GM23338 (cell line): Measurements from ENCODE around the gene CASQ1. TPM values are rescaled to one million over a fixed set of nuclear protein-coding genes. Genes with fewer than 3 reads are reported as not detected.

Source experiments
- ATAC-seq: fragments of 200-7000 bp; cut with Tn5 transposase; 3 replicates; pipeline ENCODE4 v1.9.1; 2020
- DNase-seq: peaks from one replicate; pipeline ENCODE4 v3.0.0-alpha.2; 2015; ENCODE audit warnings: low spot score
- H2AFZ ChIP-seq: fragments of 200-600 bp; sonication (generic); 2 replicates; pipeline ENCODE4 v1.8.0; 2016; ENCODE audit warnings: antibody characterized with exemption, mild to moderate bottlenecking, moderate library complexity
- H3F3A ChIP-seq: fragments of 200-600 bp; sonication (generic); replicated peaks from 2 replicates; pipeline ENCODE4 v1.8.0; 2017; ENCODE audit warnings: antibody characterized with exemption, mixed run types, low read depth
- H3K27ac ChIP-seq: fragments of 200-600 bp; sonication (generic); 2 replicates; pipeline ENCODE4 v1.6.1; 2016; ENCODE audit warnings: low read depth
- H3K27me3 ChIP-seq: fragments of 200-600 bp; sonication (generic); 2 replicates; pipeline ENCODE4 v1.8.0; 2016; ENCODE audit warnings: mild to moderate bottlenecking, mixed run types, moderate library complexity; ENCODE audit not compliant: insufficient read depth
- H3K36me3 ChIP-seq: fragments of 200-600 bp; sonication (generic); 2 replicates; pipeline ENCODE4 v1.8.0; 2016; ENCODE audit warnings: mild to moderate bottlenecking; ENCODE audit not compliant: insufficient read depth
- H3K4me1 ChIP-seq: fragments of 200-600 bp; sonication (generic); 2 replicates; pipeline ENCODE4 v1.8.0; 2016; ENCODE audit warnings: mild to moderate bottlenecking, moderate library complexity; ENCODE audit not compliant: insufficient read depth
- H3K4me2 ChIP-seq: fragments of 200-600 bp; sonication (generic); 2 replicates; pipeline ENCODE4 v1.7.1; 2017; ENCODE audit warnings: mixed run types
- H3K4me3 ChIP-seq: fragments of 200-600 bp; sonication (generic); 2 replicates; pipeline ENCODE4 v1.6.1; 2016; ENCODE audit warnings: mixed run types
- H3K79me2 ChIP-seq: fragments of 200-600 bp; sonication (generic); replicated peaks from 2 replicates; pipeline ENCODE4 v1.8.0; 2017; ENCODE audit warnings: mild to moderate bottlenecking; ENCODE audit not compliant: insufficient read depth
- H3K9me2 ChIP-seq: fragments of 200-600 bp; sonication (generic); 2 replicates; pipeline ENCODE4 v1.8.0; 2017; ENCODE audit not compliant: insufficient read depth
- H4K20me1 ChIP-seq: fragments of 200-600 bp; sonication (generic); replicated peaks from 2 replicates; pipeline ENCODE4 v1.8.0; 2017; ENCODE audit warnings: mild to moderate bottlenecking; ENCODE audit not compliant: insufficient read depth
- H3K27ac Mint-ChIP-seq: 2 replicates; pipeline ENCODE4 v1.8.0; 2020; ENCODE audit warnings: inconsistent platforms, mild to moderate bottlenecking, moderate library complexity, mixed read lengths
- H3K27me3 Mint-ChIP-seq: 3 replicates; pipeline ENCODE4 v1.8.0; 2022; ENCODE audit warnings: low read depth, mild to moderate bottlenecking, moderate library complexity, mixed read lengths, inconsistent platforms; ENCODE audit not compliant: insufficient read depth, poor library complexity
- H3K36me3 Mint-ChIP-seq: 3 replicates; pipeline ENCODE4 v1.8.0; 2021; ENCODE audit warnings: low read depth, mild to moderate bottlenecking, inconsistent platforms, moderate library complexity, mixed read lengths
- H3K4me1 Mint-ChIP-seq: 3 replicates; pipeline ENCODE4 v1.8.0; 2020; ENCODE audit warnings: mild to moderate bottlenecking, inconsistent platforms, mixed read lengths
- H3K4me3 Mint-ChIP-seq: 3 replicates; pipeline ENCODE4 v1.8.0; 2021; ENCODE audit warnings: moderate library complexity, mild to moderate bottlenecking, inconsistent platforms, mixed read lengths
- H3K9me3 Mint-ChIP-seq: 3 replicates; pipeline ENCODE4 v1.8.0; 2020; ENCODE audit warnings: moderate library complexity, mild to moderate bottlenecking, inconsistent platforms, mixed read lengths
- CREB1 ChIP-seq: fragments of 250-450 bp; sonication (Bioruptor Pico); IDR thresholded peaks from 2 replicates; pipeline ENCODE4 v1.5.0; 2020; ENCODE audit warnings: low read depth, mild to moderate bottlenecking, moderate library complexity
- EZH2 ChIP-seq: fragments of 200-600 bp; sonication (generic); IDR thresholded peaks from one replicate; pipeline ENCODE4 v1.8.0; 2017; ENCODE audit warnings: antibody characterized with exemption, mild to moderate bottlenecking, low read depth; ENCODE audit not compliant: unreplicated experiment
- EZH2phosphoT487 ChIP-seq: fragments of 200-600 bp; sonication (generic); IDR thresholded peaks from one replicate; pipeline ENCODE4 v1.8.1; 2018; ENCODE audit warnings: antibody characterized with exemption; ENCODE audit not compliant: unreplicated experiment
- NANOG ChIP-seq: IDR thresholded peaks from 2 replicates; pipeline ENCODE4 v1.6.1; 2016; ENCODE audit warnings: antibody characterized with exemption, borderline replicate concordance
- POLR2AphosphoS5 ChIP-seq: IDR thresholded peaks from 2 replicates; pipeline ENCODE4 v1.6.1; 2016; ENCODE audit warnings: antibody characterized with exemption, low read depth
- STAT1 ChIP-seq: IDR thresholded peaks from one replicate; pipeline ENCODE4 v1.6.1; 2016; ENCODE audit warnings: antibody characterized with exemption; ENCODE audit not compliant: unreplicated experiment
- ZNF114 ChIP-seq: fragments of 250-450 bp; sonication (Bioruptor Pico); IDR thresholded peaks from 2 replicates; pipeline ENCODE4 v1.5.0; 2020; ENCODE audit warnings: mild to moderate bottlenecking, moderate library complexity
- ZNF331 ChIP-seq: fragments of 250-450 bp; sonication (Bioruptor Pico); IDR thresholded peaks from 2 replicates; pipeline ENCODE4 v1.5.0; 2020; ENCODE audit warnings: low read depth, mild to moderate bottlenecking, moderate library complexity
- polyA plus RNA-seq: library from polyadenylated mRNA; unstranded; fragments of >200 nt; fragmentation: Nextera tagmentation; extraction: Ambion mirVana; gene quantifications from 2 replicates; pipeline ENCODE4 v1.2.1, GENCODE V29; 2016
- total RNA-seq: library from RNA; depleted of rRNA; stranded (reverse); fragments of >200 nt; shearing (Covaris generic); gene quantifications from 2 replicates; pipeline ENCODE4 v1.2.3, GENCODE V29; 2014
- TF ChIP-seq, protein P1 (sequence below): IDR thresholded peaks from 2 replicates; pipeline ENCODE4 v1.6.1; 2016; ENCODE audit warnings: antibody characterized with exemption
- TF ChIP-seq, protein P2 (sequence below), 2 experiments: fragments of 200-600 bp in 1 of 2; sonication (generic) in 1 of 2; conservative IDR thresholded peaks; 2 replicates each; pipeline versions ENCODE4 v1.5.1 to v1.6.1; 2016 to 2017; ENCODE audit warnings: antibody characterized with exemption in 2 of 2, low read depth in 2 of 2, mild to moderate bottlenecking in 2 of 2, moderate library complexity in 1 of 2
- TF ChIP-seq, protein P3 (sequence below): fragments of 250-450 bp; sonication (Bioruptor Pico); IDR thresholded peaks from 2 replicates; pipeline ENCODE4 v1.5.0; 2020; ENCODE audit warnings: mild to moderate bottlenecking, moderate library complexity

CASQ1 gene
- total and polyA plus RNA-seq, 2 experiments from 2014 or later, result 1.1 to 2.8 TPM

DNA sequence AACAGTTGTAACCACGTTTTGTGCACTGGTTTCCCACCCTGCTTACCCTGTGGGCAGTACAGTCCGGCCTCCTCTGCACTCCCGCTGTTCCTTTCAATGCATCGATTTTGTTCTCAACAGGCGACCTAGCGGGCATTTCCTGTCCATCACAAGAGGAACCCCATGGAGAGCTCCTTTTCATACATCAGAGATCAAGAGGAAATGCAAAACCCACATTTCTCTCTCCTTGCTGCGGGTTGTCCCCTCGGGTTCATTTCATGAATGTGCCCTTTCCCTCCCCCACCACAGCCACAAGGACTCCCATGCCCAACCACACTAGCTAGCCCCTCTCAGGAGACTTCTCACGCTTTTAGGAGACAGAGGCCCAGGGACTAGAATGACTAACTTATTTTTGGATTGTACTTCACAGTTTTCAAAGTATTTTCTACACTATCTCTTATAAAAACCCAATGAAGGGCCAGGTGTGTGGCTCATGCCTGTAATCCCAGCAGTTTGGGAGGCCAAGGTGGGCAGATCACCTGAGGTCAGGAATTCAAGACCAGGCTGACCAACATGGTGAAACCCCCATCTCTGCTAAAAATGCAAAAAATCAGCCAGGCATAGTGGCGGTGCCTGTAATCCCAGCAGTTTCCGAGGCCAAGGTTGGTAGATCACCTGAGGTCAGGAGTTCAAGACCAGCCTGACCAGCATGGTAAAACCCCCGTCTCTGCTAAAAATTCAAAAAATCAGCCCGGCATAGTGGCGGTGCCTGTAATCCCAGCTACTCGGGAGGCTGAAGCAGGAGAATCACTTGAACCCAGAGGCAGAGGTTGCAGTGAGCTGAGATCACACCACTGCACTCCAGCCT lies 20.6 kb upstream of the CASQ1 start:
- H3K27ac Mint-ChIP-seq, result peak overlapping the region; percentile 95
- H3K4me3 Mint-ChIP-seq, result peak overlapping the region; percentile 60

More for the DNA sequence above, 20.6 kb upstream of the CASQ1 start:
- peak overlapping the region; percentile 56 for H3K4me2 ChIP-seq
- DNase-seq, result peak; percentile 96
- Mint-ChIP-seq H3K27me3 (peaks cover 26% of the 10 kb centered on the region), H3K36me3 (no peaks in the 10 kb centered on the region; the same call in 2 of the 3 replicates), H3K4me1 (peaks cover 61% of the 10 kb centered on the region), H3K9me3 (no peaks in the 10 kb centered on the region; the same call in 1 of the 3 replicates)
- H3F3A ChIP-seq, result peaks cover 20% of the 10 kb centered on the region
- no peak overlapping the region for H2AFZ ChIP-seq
- TF ChIP-seq NANOG (peak; percentile 99), ZNF114 (CRISPR knock-in tag) (no peak), CREB1 (CRISPR knock-in tag) (peak; percentile 68), POLR2AphosphoS5 (peak; percentile 45; the same call in 1 of the 2 replicates), STAT1 (no peak), EZH2 (no peak), EZH2phosphoT487 (no peak), ZNF331 (CRISPR knock-in tag) (no peak)
- TF ChIP-seq, protein P1, sequence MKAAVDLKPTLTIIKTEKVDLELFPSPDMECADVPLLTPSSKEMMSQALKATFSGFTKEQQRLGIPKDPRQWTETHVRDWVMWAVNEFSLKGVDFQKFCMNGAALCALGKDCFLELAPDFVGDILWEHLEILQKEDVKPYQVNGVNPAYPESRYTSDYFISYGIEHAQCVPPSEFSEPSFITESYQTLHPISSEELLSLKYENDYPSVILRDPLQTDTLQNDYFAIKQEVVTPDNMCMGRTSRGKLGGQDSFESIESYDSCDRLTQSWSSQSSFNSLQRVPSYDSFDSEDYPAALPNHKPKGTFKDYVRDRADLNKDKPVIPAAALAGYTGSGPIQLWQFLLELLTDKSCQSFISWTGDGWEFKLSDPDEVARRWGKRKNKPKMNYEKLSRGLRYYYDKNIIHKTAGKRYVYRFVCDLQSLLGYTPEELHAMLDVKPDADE, result peak; percentile 95
- TF ChIP-seq, protein P2, sequence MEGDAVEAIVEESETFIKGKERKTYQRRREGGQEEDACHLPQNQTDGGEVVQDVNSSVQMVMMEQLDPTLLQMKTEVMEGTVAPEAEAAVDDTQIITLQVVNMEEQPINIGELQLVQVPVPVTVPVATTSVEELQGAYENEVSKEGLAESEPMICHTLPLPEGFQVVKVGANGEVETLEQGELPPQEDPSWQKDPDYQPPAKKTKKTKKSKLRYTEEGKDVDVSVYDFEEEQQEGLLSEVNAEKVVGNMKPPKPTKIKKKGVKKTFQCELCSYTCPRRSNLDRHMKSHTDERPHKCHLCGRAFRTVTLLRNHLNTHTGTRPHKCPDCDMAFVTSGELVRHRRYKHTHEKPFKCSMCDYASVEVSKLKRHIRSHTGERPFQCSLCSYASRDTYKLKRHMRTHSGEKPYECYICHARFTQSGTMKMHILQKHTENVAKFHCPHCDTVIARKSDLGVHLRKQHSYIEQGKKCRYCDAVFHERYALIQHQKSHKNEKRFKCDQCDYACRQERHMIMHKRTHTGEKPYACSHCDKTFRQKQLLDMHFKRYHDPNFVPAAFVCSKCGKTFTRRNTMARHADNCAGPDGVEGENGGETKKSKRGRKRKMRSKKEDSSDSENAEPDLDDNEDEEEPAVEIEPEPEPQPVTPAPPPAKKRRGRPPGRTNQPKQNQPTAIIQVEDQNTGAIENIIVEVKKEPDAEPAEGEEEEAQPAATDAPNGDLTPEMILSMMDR (conservative IDR thresholded peaks at IDR 0.05; ENCODE audit: low read depth in 2 of 2), result no peak
- TF ChIP-seq, protein P3, sequence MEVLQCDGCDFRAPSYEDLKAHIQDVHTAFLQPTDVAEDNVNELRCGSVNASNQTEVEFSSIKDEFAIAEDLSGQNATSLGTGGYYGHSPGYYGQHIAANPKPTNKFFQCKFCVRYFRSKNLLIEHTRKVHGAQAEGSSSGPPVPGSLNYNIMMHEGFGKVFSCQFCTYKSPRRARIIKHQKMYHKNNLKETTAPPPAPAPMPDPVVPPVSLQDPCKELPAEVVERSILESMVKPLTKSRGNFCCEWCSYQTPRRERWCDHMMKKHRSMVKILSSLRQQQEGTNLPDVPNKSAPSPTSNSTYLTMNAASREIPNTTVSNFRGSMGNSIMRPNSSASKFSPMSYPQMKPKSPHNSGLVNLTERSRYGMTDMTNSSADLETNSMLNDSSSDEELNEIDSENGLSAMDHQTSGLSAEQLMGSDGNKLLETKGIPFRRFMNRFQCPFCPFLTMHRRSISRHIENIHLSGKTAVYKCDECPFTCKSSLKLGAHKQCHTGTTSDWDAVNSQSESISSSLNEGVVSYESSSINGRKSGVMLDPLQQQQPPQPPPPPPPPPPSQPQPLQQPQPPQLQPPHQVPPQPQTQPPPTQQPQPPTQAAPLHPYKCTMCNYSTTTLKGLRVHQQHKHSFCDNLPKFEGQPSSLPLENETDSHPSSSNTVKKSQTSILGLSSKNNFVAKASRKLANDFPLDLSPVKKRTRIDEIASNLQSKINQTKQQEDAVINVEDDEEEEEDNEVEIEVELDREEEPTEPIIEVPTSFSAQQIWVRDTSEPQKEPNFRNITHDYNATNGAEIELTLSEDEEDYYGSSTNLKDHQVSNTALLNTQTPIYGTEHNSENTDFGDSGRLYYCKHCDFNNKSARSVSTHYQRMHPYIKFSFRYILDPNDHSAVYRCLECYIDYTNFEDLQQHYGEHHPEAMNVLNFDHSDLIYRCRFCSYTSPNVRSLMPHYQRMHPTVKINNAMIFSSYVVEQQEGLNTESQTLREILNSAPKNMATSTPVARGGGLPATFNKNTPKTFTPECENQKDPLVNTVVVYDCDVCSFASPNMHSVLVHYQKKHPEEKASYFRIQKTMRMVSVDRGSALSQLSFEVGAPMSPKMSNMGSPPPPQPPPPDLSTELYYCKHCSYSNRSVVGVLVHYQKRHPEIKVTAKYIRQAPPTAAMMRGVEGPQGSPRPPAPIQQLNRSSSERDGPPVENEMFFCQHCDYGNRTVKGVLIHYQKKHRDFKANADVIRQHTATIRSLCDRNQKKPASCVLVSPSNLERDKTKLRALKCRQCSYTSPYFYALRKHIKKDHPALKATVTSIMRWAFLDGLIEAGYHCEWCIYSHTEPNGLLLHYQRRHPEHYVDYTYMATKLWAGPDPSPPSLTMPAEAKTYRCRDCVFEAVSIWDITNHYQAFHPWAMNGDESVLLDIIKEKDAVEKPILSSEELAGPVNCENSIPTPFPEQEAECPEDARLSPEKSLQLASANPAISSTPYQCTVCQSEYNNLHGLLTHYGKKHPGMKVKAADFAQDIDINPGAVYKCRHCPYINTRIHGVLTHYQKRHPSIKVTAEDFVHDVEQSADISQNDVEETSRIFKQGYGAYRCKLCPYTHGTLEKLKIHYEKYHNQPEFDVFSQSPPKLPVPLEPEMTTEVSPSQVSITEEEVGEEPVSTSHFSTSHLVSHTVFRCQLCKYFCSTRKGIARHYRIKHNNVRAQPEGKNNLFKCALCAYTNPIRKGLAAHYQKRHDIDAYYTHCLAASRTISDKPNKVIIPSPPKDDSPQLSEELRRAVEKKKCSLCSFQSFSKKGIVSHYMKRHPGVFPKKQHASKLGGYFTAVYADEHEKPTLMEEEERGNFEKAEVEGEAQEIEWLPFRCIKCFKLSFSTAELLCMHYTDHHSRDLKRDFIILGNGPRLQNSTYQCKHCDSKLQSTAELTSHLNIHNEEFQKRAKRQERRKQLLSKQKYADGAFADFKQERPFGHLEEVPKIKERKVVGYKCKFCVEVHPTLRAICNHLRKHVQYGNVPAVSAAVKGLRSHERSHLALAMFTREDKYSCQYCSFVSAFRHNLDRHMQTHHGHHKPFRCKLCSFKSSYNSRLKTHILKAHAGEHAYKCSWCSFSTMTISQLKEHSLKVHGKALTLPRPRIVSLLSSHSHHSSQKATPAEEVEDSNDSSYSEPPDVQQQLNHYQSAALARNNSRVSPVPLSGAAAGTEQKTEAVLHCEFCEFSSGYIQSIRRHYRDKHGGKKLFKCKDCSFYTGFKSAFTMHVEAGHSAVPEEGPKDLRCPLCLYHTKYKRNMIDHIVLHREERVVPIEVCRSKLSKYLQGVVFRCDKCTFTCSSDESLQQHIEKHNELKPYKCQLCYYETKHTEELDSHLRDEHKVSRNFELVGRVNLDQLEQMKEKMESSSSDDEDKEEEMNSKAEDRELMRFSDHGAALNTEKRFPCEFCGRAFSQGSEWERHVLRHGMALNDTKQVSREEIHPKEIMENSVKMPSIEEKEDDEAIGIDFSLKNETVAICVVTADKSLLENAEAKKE, result peak; percentile 39; the same call in 1 of the 2 replicates
- H3K4me1 ChIP-seq, result peaks cover 54% of the 10 kb centered on the region
- H3K79me2 ChIP-seq, result no peaks in the 10 kb centered on the region
- no peaks in the 10 kb centered on the region for H3K27me3 ChIP-seq
- peaks cover 13% of the 10 kb centered on the region for H3K9me2 ChIP-seq
- H4K20me1 ChIP-seq, result no peaks in the 10 kb centered on the region
- H3K27ac ChIP-seq, result peak overlapping the region; percentile 97
- H3K4me3 ChIP-seq, result peak overlapping the region; percentile 33
- ATAC-seq, result peak; percentile 77
- no peaks in the 10 kb centered on the region for H3K36me3 ChIP-seq
